Epidermal melanocyte (primary cell): ENCODE results near the gene TGFB1.

Experiments
- DNase-seq: peaks from one replicate; pipeline ENCODE4 v3.0.0; 2011; ENCODE audit warnings: low spot score; ENCODE audit not compliant: insufficient read length

The TGFB1 gene

GRCh38 chr19:41344162-41344561, 9.6 kb downstream of the TGFB1 start:
- no peak for DNase-seq

GRCh38 chr19:41341669-41342490, 11.8 kb downstream of the TGFB1 start:
- DNase-seq: no peak

GRCh38 chr19:41339936-41340335, 13.8 kb downstream of the TGFB1 start:
- DNase-seq: no peak

- DNase-seq: no peak
These were observed 18.3 kb downstream of the TGFB1 start for GRCh38 chr19:41335467-41335866.

- no peak for DNase-seq
These were observed 18.9 kb downstream of the TGFB1 start for GRCh38 chr19:41334793-41335192.

GRCh38 chr19:41332468-41332867, 21.3 kb downstream of the TGFB1 start:
- DNase-seq: no peak

- no peak for DNase-seq
These were observed 21.7 kb downstream of the TGFB1 start for GRCh38 chr19:41332000-41332399.

- DNase-seq: no peak
These were observed 22.6 kb downstream of the TGFB1 start for GRCh38 chr19:41330946-41331678.

- DNase-seq: no peak
These were observed 23.2 kb downstream of the TGFB1 start for GRCh38 chr19:41330481-41330880.

GRCh38 chr19:41328842-41329225, 24.9 kb downstream of the TGFB1 start:
- DNase-seq: no peak

- no peak for DNase-seq
These were observed 25.4 kb downstream of the TGFB1 start for GRCh38 chr19:41328157-41328841.

- DNase-seq: no peak
These were observed 26.1 kb downstream of the TGFB1 start for GRCh38 chr19:41327576-41328156.

GRCh38 chr19:41327076-41327575, 26.6 kb downstream of the TGFB1 start:
- DNase-seq: no peak

GRCh38 chr19:41325947-41326706, 27.6 kb downstream of the TGFB1 start:
- no peak for DNase-seq

GRCh38 chr19:41325640-41325946, 28.1 kb downstream of the TGFB1 start:
- DNase-seq: no peak

- DNase-seq: no peak
These were observed 28.6 kb downstream of the TGFB1 start for GRCh38 chr19:41324921-41325639.

- no peak for DNase-seq
These were observed 29.5 kb downstream of the TGFB1 start for GRCh38 chr19:41324231-41324702.

- DNase-seq: peak; percentile 76
These were observed 30.1 kb downstream of the TGFB1 start for GRCh38 chr19:41323430-41324125.

- DNase-seq: no peak
These were observed 30.7 kb downstream of the TGFB1 start for GRCh38 chr19:41323023-41323422.

- DNase-seq: no peak
These were observed 31.3 kb downstream of the TGFB1 start for GRCh38 chr19:41322451-41322850.
